Ishikawa (cell line): ENCODE measurements around the gene H2AZ2.

ENCODE experiments used
- CEBPB ChIP-seq: IDR thresholded peaks from 2 replicates; pipeline ENCODE4 v1.6.1; 2012
- CREB1 ChIP-seq: IDR thresholded peaks from 2 replicates; pipeline ENCODE4 v1.6.1; 2012; ENCODE audit warnings: low read depth
- EGR1 ChIP-seq: IDR thresholded peaks from 2 replicates; pipeline ENCODE4 v1.6.1; 2012
- EP300 ChIP-seq: IDR thresholded peaks from 2 replicates; pipeline ENCODE4 v1.6.1; 2012; ENCODE audit warnings: borderline replicate concordance
- FOXM1 ChIP-seq: IDR thresholded peaks from 2 replicates; pipeline ENCODE4 v1.6.1; 2012; ENCODE audit warnings: low read depth, borderline replicate concordance
- NFIC ChIP-seq: IDR thresholded peaks from 2 replicates; pipeline ENCODE4 v1.6.1; 2012
- RAD21 ChIP-seq: IDR thresholded peaks from 2 replicates; pipeline ENCODE4 v1.6.1; 2012; ENCODE audit warnings: low read depth
- TAF1 ChIP-seq: IDR thresholded peaks from 2 replicates; pipeline ENCODE4 v1.6.1; 2012; ENCODE audit warnings: low read depth, mild to moderate bottlenecking
- TCF12 ChIP-seq: IDR thresholded peaks from 2 replicates; pipeline ENCODE4 v1.6.1; 2012; ENCODE audit warnings: low read depth
- TEAD4 ChIP-seq: IDR thresholded peaks from 2 replicates; pipeline ENCODE4 v1.6.1; 2012
- YY1 ChIP-seq: IDR thresholded peaks from 2 replicates; pipeline ENCODE4 v1.6.1; 2012; ENCODE audit warnings: low read depth
- ZBTB7A ChIP-seq: IDR thresholded peaks from 2 replicates; pipeline ENCODE4 v1.6.1; 2012; ENCODE audit warnings: low read depth
- TF ChIP-seq, protein P1 (sequence below): IDR thresholded peaks from 2 replicates; pipeline ENCODE4 v1.6.1; 2012
- TF ChIP-seq, protein P2 (sequence below): IDR thresholded peaks from 2 replicates; pipeline ENCODE4 v1.6.1; 2012; ENCODE audit warnings: low read depth, mild to moderate bottlenecking
- TF ChIP-seq, protein P3 (sequence below): IDR thresholded peaks from 2 replicates; pipeline ENCODE4 v1.6.1; 2012

H2AZ2 gene

DNA sequence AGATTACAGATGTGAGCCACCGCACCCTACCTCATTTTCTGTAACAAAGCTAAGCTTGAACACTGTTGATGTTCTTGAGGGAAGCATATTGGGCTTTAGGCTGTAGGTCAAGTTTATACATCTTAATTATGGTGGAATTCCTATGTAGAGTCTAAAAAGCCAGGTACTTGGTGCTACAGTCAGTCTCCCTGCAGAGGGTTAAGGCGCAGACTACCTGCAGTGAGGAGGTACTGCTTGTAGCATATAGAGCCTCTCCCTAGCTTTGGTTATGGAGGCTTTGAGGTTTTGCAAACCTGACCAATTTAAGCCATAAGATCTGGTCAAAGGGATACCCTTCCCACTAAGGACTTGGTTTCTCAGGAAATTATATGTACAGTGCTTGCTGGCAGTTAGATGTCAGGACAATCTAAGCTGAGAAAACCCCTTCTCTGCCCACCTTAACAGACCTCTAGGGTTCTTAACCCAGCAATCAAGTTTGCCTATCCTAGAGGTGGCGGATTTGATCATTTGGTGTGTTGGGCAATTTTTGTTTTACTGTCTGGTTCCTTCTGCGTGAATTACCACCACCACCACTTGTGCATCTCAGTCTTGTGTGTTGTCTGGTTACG is 45.4 kb downstream of the H2AZ2 start:
- no peak for TF ChIP-seq YY1
- no peak for TF ChIP-seq EGR1
- TF ChIP-seq TAF1 = no peak
- TF ChIP-seq, protein P1, sequence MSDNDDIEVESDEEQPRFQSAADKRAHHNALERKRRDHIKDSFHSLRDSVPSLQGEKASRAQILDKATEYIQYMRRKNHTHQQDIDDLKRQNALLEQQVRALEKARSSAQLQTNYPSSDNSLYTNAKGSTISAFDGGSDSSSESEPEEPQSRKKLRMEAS = no peak
- TF ChIP-seq FOXM1 = no peak
- no peak for TF ChIP-seq NFIC

DNA sequence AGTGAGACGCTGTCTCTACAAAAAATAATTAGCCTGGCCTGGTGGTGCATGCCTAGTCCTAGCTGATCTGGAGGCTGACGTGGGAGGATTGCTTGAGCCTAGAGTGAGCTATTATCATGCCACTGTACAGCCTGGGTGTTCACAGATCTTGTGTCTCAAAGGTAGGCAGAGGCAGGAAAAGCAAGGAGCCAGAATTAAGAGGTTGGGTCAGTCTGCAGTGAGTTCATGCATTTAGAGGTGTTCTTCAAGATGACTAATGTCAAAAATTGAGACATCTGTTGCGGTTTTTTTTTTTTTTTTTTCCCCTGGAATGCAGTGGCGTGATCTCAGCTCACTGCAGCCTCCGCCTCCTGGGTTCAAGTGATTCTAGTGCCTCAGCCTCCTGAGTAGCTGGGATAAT is 46.0 kb downstream of the H2AZ2 start:
- no peak for TF ChIP-seq TCF12
- TF ChIP-seq ZBTB7A = no peak
- TF ChIP-seq NFIC = no peak
- no peak for TF ChIP-seq EP300
- TF ChIP-seq, protein P2, sequence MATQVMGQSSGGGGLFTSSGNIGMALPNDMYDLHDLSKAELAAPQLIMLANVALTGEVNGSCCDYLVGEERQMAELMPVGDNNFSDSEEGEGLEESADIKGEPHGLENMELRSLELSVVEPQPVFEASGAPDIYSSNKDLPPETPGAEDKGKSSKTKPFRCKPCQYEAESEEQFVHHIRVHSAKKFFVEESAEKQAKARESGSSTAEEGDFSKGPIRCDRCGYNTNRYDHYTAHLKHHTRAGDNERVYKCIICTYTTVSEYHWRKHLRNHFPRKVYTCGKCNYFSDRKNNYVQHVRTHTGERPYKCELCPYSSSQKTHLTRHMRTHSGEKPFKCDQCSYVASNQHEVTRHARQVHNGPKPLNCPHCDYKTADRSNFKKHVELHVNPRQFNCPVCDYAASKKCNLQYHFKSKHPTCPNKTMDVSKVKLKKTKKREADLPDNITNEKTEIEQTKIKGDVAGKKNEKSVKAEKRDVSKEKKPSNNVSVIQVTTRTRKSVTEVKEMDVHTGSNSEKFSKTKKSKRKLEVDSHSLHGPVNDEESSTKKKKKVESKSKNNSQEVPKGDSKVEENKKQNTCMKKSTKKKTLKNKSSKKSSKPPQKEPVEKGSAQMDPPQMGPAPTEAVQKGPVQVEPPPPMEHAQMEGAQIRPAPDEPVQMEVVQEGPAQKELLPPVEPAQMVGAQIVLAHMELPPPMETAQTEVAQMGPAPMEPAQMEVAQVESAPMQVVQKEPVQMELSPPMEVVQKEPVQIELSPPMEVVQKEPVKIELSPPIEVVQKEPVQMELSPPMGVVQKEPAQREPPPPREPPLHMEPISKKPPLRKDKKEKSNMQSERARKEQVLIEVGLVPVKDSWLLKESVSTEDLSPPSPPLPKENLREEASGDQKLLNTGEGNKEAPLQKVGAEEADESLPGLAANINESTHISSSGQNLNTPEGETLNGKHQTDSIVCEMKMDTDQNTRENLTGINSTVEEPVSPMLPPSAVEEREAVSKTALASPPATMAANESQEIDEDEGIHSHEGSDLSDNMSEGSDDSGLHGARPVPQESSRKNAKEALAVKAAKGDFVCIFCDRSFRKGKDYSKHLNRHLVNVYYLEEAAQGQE = no peak
- TF ChIP-seq EGR1 = no peak
- no peak for TF ChIP-seq TAF1
- no peak for TF ChIP-seq CEBPB
- no peak for TF ChIP-seq FOXM1
- TF ChIP-seq TEAD4 = no peak
- TF ChIP-seq CREB1 = no peak

DNA sequence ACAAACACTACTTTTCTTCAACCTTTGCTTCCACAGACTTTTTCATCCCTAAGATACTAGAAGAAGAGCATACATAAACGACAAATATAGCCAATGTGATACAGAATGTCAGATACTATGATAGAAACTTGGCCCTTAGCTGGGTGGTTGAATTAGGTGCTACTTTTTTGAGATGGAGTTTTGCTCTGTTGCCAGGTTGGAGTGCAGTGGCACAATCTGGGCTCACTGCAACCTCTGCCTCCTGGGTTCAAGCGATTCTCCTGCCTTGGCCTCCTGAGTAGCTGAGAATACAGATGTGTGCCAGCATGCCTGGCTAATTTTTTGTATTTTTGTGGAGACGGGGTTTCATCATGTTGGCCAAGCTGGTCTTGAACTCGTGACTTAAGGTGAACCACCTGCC is 47.9 kb downstream of the H2AZ2 start:
- no peak for TF ChIP-seq NFIC
- no peak for TF ChIP-seq RAD21
- no peak for TF ChIP-seq CEBPB
- TF ChIP-seq TEAD4 = no peak
- TF ChIP-seq, protein P2 = no peak
- TF ChIP-seq CREB1 = no peak
- TF ChIP-seq YY1 = no peak
- no peak for TF ChIP-seq ZBTB7A
- no peak for TF ChIP-seq FOXM1
- no peak for TF ChIP-seq EP300
- TF ChIP-seq TAF1 = no peak
- no peak for TF ChIP-seq TCF12
- no peak for TF ChIP-seq EGR1
- TF ChIP-seq, protein P1 = no peak
- TF ChIP-seq, protein P3, sequence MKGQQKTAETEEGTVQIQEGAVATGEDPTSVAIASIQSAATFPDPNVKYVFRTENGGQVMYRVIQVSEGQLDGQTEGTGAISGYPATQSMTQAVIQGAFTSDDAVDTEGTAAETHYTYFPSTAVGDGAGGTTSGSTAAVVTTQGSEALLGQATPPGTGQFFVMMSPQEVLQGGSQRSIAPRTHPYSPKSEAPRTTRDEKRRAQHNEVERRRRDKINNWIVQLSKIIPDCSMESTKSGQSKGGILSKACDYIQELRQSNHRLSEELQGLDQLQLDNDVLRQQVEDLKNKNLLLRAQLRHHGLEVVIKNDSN = no peak

DNA sequence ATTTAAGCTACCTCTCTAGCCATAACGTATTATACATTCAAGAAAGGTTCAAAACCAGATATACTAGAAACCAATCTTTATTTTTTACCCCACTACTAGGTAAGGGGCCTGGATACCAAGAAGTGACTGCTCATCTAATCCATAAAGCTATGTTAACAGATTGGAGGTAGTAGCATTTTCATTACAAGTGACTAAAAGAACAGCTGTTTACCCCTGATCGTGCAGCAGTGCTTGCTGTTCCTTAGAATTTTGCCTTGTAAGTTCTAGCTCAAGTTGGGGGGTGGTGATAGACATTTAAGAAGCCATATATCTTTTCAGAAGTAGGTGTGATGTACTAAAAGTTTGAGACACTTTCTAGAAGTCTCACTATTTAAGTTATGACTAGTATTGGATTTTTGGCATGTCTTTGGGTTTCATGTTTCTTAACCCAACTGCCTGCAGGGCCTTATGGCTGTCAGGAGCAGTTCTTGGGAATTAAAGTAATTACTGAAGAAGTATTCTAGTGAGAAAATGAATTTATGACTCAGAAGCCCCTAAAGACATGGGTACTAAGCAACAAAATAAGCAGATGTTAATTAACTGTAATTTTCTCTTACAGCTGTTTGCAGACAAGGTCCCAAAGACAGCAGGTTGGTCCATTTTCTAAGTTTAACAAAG is 49.1 kb downstream of the H2AZ2 start:
- TF ChIP-seq EGR1 = no peak
- no peak for TF ChIP-seq CREB1
- no peak for TF ChIP-seq RAD21
- TF ChIP-seq, protein P2 = no peak
- TF ChIP-seq, protein P3 = no peak
- no peak for TF ChIP-seq TCF12
- TF ChIP-seq, protein P1 = no peak
- no peak for TF ChIP-seq FOXM1
- no peak for TF ChIP-seq TAF1
- no peak for TF ChIP-seq NFIC
- TF ChIP-seq ZBTB7A = no peak
